K562 (cell line): Measurements from ENCODE around the gene YPEL3. TPM values are rescaled to one million over a fixed set of nuclear protein-coding genes. Genes with fewer than 3 reads are reported as not detected.
A peak's percentile ranks its signal among the peaks of the same experiment; 100 is the strongest.

Experiments used
- ERF ChIP-seq: fragments of 450-650 bp; formaldehyde crosslinking; IDR thresholded peaks from 2 replicates; pipeline ENCODE4 v1.4.0; 2020; ENCODE audit warnings: mild to moderate bottlenecking, mixed read lengths
- GTF3C2 ChIP-seq: IDR thresholded peaks from 3 replicates; pipeline ENCODE4 v1.6.1; 2011; ENCODE audit warnings: borderline replicate concordance, mild to moderate bottlenecking, moderate library complexity; ENCODE audit not compliant: insufficient read length; ENCODE audit errors: extremely low read depth
- HMGN3 ChIP-seq: IDR thresholded peaks from 2 replicates; pipeline ENCODE4 v1.6.1; 2011; ENCODE audit warnings: borderline replicate concordance, low read depth, mild to moderate bottlenecking, mixed read lengths, low read length; ENCODE audit not compliant: insufficient read length; ENCODE audit errors: extremely low read depth
- KDM2B ChIP-seq: fragments of 250-450 bp; sonication (Bioruptor Pico); IDR thresholded peaks from 2 replicates; pipeline ENCODE4 v1.8.0; 2021; ENCODE audit warnings: mild to moderate bottlenecking, moderate library complexity
- L3MBTL2 ChIP-seq: fragments of 450-650 bp; IDR thresholded peaks from 2 replicates; pipeline ENCODE4 v1.6.1; 2016; ENCODE audit warnings: mild to moderate bottlenecking, moderate library complexity
- MLX ChIP-seq, 2 experiments: fragments of 450-650 bp in 1 of 2; sonication (generic) in 1 of 2; formaldehyde crosslinking; conservative IDR thresholded peaks; 2 replicates each; pipeline versions ENCODE4 v1.4.0 to v1.8.1; 2020 to 2022; ENCODE audit warnings: mild to moderate bottlenecking in 1 of 2, missing genetic modification reagents in 1 of 2
- NCOA2 ChIP-seq, 2 experiments: fragments of 450-650 bp; IDR thresholded peaks; 2 replicates each; pipeline ENCODE4 v1.6.1; 2018; ENCODE audit warnings: mild to moderate bottlenecking in 2 of 2, moderate library complexity in 1 of 2; ENCODE audit not compliant: partially characterized antibody in 2 of 2
- NCOA6 ChIP-seq: fragments of 450-650 bp; IDR thresholded peaks from 2 replicates; pipeline ENCODE4 v1.6.1; 2017; ENCODE audit warnings: mild to moderate bottlenecking
- NFYB ChIP-seq: IDR thresholded peaks from 2 replicates; pipeline ENCODE4 v1.6.1; 2011; ENCODE audit warnings: mild to moderate bottlenecking, moderate library complexity; ENCODE audit not compliant: insufficient read length; ENCODE audit errors: extremely low read depth
- NKRF ChIP-seq: fragments of 450-650 bp; IDR thresholded peaks from 2 replicates; pipeline ENCODE4 v1.6.1; 2016; ENCODE audit warnings: borderline replicate concordance
- PCBP1 ChIP-seq: fragments of 200-400 bp; formaldehyde crosslinking; IDR thresholded peaks from 2 replicates; pipeline ENCODE4 v1.6.1; 2018; ENCODE audit warnings: mild to moderate bottlenecking, low read depth, low read length; ENCODE audit not compliant: poor library complexity, severe bottlenecking
- SIN3A ChIP-seq, 2 experiments: fragments of 150-350 bp in 1 of 2; IDR thresholded peaks; 2 replicates each; pipeline ENCODE4 v1.6.1; 2011 to 2016; ENCODE audit warnings: borderline replicate concordance in 2 of 2, low read depth in 2 of 2, low read length in 2 of 2, mild to moderate bottlenecking in 2 of 2, moderate library complexity in 2 of 2; ENCODE audit not compliant: control insufficient read depth in 1 of 2
- SRSF9 ChIP-seq: fragments of 200-400 bp; formaldehyde crosslinking; IDR thresholded peaks from 2 replicates; pipeline ENCODE4 v1.6.1; 2017; ENCODE audit warnings: low read depth, low read length, borderline replicate concordance
- TAF1 ChIP-seq: IDR thresholded peaks from 2 replicates; pipeline ENCODE4 v1.6.1; 2011; ENCODE audit warnings: mild to moderate bottlenecking, low read length, moderate library complexity; ENCODE audit not compliant: insufficient read depth, control insufficient read depth, severe bottlenecking; ENCODE audit errors: extremely low read depth
- TCF15 ChIP-seq: fragments of 250-450 bp; sonication (Bioruptor Pico); IDR thresholded peaks from 2 replicates; pipeline ENCODE4 v1.8.0; 2022; ENCODE audit warnings: moderate library complexity, mild to moderate bottlenecking, inconsistent platforms
- ZNF639 ChIP-seq, 2 experiments: fragments of 200-800 bp in 1 of 2; sonication (Bioruptor generic) in 1 of 2; sonication (generic) in 1 of 2; formaldehyde crosslinking in 1 of 2; IDR thresholded peaks in 1 of 2; conservative IDR thresholded peaks in 1 of 2; 2 replicates each; pipeline versions ENCODE4 v1.5.0 to v1.6.1; 2016 to 2020; ENCODE audit warnings: missing compliant biosample characterization in 1 of 2, missing genetic modification characterization in 1 of 2, missing genetic modification reagents in 1 of 2
- ZNF766 ChIP-seq: fragments of 200-800 bp; sonication (Bioruptor generic); conservative IDR thresholded peaks from 2 replicates; pipeline ENCODE4 v1.6.1; 2016; ENCODE audit warnings: missing genetic modification characterization, missing compliant biosample characterization
- ZNF780A ChIP-seq: fragments of 250-450 bp; sonication (Bioruptor Pico); IDR thresholded peaks from 2 replicates; pipeline ENCODE4 v1.5.0; 2021; ENCODE audit warnings: mild to moderate bottlenecking
- polyA plus RNA-seq, 8 experiments: library from polyadenylated mRNA; depleted of rRNA in 4 of 8; stranded (reverse) in 5 of 8; unstranded in 3 of 8; fragments of >200 nt; fragmentation: Nextera tagmentation in 2 of 8; fragmentation: Illumina TruSeq in 1 of 8; extraction: Ambion mirVana in 2 of 8; extraction: Trizol in 1 of 8; gene quantifications; 2 replicates each; pipeline versions ENCODE4 v1.2.1 to v1.2.3, GENCODE V29; 2011 to 2014; ENCODE audit warnings: inconsistent platforms in 1 of 8, missing spikeins in 1 of 8
- total RNA-seq, 7 experiments: library from RNA; depleted of rRNA in 6 of 7; stranded (reverse); fragments of >200 nt in 6 of 7; fragmentation: Illumina TruSeq in 2 of 7; extraction: Trizol in 2 of 7; gene quantifications; 2 replicates each; pipeline versions ENCODE4 v1.2.1 to v1.2.3, GENCODE V29; 2011 to 2021; ENCODE audit warnings: low replicate concordance in 1 of 7

Gene YPEL3
- total and polyA plus RNA-seq, 9 of the 15 experiments (the other 6 are each of a cell fraction or from before 2014, with no cell fraction given): 0.41 to 15.0 (median 2.9) TPM

- TF ChIP-seq GTF3C2: no peak
- TF ChIP-seq TAF1: no peak
- TF ChIP-seq NCOA2 (IDR thresholded peaks at IDR 0.05; ENCODE audit: partially characterized antibody in 2 of 2): no peak
- peak; percentile 69 for TF ChIP-seq HMGN3
- no peak for TF ChIP-seq SIN3A (IDR thresholded peaks at IDR 0.05; ENCODE audit: borderline replicate concordance in 2 of 2, control insufficient read depth in 1 of 2, low read depth in 2 of 2, low read length in 2 of 2)
- TF ChIP-seq ZNF766 (CRISPR knock-in tag): peak; percentile 96
- no peak for TF ChIP-seq PCBP1
- 0 out of 2 replicates have a peak, but pooled peaks have one; percentile 65 for TF ChIP-seq KDM2B (CRISPR knock-in tag)
- TF ChIP-seq ERF: peak; percentile 96
- TF ChIP-seq NKRF: peak; percentile 48; the same call in 1 of the 2 replicates
- no peak for TF ChIP-seq NCOA6
- peak; percentile 77; the same call in 1 of the 2 replicates for TF ChIP-seq ZNF780A
- TF ChIP-seq ZNF639 (CRISPR knock-in tag; conservative IDR thresholded peaks at IDR 0.05 in 1 of 2, IDR thresholded peaks at IDR 0.05 in 1 of 2): peak in 1 of 2 experiments; percentile 96; a peak in 2 of 4 replicates
- no peak for TF ChIP-seq NFYB
- TF ChIP-seq TCF15 (CRISPR knock-in tag): peak; percentile 97
- TF ChIP-seq L3MBTL2: peak; percentile 90
- TF ChIP-seq SRSF9: no peak
- no peak for TF ChIP-seq MLX (CRISPR knock-in tag; conservative IDR thresholded peaks at IDR 0.05)
These were observed 3.5 kb downstream of the YPEL3 start (continued) for GRCh38 chr16:30092373-30093010.
